ENCODE results near the gene ZBTB14.

ZBTB14 gene, protein sequence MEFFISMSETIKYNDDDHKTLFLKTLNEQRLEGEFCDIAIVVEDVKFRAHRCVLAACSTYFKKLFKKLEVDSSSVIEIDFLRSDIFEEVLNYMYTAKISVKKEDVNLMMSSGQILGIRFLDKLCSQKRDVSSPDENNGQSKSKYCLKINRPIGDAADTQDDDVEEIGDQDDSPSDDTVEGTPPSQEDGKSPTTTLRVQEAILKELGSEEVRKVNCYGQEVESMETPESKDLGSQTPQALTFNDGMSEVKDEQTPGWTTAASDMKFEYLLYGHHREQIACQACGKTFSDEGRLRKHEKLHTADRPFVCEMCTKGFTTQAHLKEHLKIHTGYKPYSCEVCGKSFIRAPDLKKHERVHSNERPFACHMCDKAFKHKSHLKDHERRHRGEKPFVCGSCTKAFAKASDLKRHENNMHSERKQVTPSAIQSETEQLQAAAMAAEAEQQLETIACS

DNA sequence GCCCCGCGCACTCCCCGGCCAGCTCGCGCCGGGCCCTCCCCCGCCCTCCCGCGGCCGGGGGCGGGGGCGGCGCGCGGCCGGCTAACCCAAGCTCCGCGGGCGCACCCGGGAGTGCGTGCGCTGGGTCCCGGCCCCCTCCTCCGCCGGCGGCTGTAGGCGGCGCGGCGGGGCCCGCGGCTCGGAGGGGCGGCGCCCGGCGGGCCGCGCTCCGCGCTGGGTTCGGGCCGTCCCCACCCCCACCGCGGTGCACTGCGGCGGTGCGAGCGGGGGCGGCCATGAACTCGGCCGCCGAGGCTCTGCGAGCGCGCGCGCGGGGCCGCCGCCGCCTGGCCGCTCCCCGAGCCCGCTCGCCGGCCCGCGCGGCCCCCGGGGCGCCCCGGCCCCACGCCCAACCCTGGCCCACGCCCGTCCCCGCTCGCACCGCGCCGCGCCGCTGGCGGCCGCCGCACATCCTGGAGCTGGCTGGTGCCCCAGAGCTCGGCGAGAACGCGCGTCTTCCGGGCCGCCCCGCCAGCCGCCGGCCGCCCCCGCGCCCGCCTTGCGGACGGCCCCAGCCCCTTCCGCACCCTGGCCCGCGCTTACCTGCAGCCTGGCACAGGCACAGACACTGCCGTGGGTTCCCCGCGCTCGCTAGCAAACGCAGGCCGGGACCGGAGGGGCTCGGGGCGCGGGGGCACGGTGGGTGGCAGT lies at the start of gene ZBTB14:
Gene ZBTB14 (minus strand): TSS at position 496 of the 690 bp plus-strand sequence. CDS start 2,480 bp downstream, outside the sequence.
- peak; percentile 77 to 87 (median 85) for DNase-seq

DNA sequence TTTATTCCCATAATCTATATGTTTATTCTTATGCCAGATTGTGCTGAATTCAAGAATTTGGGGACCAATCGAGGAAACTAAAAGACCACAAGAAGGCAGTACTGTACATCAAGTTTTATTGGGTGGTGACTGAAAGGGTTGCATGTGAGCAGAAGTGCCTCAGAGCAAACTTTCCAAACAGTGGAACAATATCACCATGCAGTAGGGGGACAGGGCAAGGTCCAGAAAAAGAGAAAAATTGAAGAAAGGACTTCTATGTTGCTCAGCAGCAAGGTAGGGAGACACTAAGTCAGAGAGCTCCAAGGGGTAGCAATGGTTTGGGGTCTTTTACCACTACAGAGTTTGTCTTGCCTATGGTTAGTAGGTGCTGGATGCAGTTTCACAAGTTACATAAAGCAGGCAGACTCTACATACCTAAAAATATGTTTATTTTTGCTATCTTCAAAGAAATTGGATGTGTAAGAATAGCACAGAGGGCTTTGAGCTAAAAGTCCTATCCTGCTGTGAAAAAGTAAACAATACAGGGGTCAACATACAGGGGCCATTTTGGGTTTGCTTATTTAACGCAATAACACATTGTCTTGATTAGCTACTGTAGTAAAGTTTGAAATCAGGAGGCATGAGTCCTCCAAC lies 43.8 kb upstream of the ZBTB14 start:
- DNase-seq, result no peak

DNA sequence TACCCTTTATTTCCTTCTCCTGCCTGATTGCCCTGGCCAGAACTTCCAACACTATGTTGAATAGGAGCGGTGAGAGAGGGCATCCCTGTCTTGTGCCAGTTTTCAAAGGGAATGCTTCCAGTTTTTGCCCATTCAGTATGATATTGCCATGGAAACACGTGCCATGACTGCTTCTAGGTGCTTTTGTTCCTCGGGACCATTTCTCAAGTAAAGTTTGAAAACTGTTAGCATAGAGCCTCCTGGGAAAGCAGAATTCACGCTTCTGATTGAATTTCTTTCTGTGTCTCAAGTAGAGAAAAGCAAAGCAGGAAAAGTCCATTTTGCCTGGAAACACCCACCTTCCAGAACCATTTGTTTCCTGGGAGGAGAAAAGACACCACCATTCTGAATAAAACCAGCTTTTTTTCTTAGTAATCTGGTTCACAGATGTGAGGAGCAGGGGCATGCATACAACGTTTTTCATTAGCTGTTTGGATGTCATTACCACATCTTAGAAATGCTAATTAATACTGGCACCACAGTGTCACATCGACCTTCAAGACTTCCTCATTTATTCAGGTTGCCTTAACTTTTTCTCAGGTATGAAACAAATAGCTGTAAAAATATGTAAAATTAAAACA lies 39.0 kb upstream of the ZBTB14 start:
- no peak for DNase-seq

DNA sequence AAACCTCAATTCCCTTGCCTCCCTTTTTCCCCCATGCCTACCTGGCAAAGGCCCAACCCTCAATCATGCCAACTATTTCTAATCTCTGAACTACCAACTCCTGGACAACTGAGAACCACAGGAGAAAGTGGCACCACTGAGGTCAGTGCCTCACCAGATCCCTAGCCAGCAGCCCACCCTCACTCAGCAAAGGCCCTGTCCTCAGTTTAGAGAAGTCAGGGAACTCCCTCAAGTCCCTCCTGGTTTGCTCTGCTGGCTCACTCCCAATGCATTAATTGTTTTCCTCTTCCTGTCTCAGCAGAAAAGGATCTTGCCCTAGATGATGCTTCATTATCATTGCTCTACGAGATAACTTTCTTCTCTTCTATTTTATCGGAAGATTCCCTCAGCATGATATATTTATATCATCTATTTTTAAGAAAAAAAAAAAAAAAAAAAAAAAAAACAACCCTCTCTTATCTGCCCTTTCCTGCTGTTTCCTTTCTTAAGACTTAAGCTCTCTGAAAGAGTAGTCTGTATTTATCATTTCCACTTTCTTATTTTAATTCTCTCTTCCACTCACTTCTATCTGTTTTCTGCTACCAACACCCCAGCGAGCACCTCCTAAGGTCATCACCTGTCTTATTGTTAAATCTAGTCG lies 22.7 kb upstream of the ZBTB14 start:
- no peak for DNase-seq

DNA sequence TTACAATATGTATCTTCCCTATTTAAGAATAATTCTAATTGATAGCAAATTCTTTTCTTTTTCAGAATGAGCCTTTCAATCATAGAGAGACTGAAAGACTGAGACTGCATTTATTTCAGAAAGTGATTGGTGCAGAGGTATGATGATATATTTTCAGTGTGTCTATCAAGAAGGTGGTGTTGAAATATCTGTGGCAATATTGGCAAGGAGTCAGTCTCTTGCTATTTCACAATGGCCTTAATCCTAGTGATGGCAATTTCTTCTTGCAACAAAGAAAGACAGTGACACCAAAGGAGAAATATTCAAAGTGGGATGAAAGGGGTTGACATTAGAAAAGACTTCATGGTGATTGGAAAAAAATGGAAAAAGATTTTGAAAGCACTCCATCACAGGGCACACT lies 21.7 kb upstream of the ZBTB14 start:
- no peak for DNase-seq

DNA sequence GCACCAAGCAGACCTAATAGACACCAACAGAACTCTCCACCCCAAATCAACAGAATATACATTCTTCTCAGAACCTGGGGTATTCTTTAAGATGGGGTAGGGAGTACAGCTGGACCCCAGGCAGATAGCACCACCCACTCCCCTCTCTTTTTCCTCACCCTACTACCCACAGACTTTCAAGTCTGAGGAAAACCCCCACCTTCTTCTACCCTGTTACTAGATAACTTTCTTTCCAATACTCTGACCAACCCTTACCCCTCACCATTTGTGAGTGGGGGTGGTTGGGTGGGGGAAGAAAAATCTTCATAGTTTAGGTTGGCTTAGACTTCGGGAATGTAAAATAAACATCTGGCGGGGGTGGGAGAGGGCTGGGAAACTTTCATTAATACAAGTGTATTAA lies 20.3 kb upstream of the ZBTB14 start:
- no peak for DNase-seq

DNA sequence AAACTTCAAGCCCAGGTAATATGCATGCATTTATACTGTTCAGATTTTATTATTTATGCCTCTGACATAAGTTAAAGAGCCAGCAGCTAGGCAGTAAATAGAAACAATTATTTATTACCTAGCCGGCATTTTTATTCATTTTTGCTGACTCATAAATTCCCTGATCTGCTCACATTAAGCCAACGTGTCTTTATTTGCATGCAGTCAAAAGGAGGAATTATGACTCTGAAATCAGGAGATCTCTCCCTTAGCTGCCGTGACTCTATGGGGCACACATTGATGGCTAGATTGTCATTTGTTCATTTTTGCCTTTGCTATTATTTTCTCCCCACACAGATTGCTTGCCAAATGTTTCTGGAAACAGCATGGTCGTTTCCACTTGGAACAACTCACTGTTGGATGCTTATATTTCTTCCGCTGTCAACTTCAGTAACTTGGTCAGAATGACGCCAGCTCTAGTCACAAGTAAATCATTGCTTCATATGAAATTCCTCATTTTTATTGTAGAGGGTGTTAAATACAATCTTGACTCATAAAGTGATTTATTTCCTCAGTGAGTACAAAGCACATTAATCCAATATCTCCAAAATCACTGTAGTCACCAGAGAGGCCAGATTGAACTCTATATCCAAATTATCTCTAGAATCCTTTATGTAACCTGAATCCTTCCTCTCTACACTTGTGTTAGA lies 15.9 kb upstream of the ZBTB14 start:
- DNase-seq, result no peak

DNA sequence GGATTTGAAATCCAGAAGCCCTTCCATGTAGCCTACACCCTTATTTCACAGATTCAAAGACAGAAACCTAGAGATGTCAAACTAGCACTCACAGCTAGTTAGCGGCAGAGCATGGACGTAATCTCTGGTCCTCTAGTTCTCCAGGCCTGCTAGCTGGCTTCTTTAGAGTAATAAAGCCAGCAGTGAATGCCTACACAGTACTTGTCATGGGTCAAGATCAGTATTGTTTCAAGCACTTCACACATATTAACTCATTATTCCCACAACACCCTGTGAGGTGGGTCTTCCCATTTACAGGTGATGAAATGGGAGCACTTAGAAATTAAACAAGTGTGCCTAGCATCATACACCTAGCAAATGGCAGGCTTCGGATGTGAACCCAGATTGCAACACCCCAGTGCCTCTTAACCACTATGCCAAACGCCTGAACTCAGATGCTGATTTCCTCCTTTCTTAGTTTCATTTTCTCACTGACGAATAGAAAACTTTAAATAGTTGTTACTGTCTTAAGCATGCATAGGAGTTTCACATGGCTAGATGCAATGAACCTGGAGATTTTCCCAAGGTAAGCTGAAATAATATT lies 14.5 kb upstream of the ZBTB14 start:
- DNase-seq, result no peak

DNA sequence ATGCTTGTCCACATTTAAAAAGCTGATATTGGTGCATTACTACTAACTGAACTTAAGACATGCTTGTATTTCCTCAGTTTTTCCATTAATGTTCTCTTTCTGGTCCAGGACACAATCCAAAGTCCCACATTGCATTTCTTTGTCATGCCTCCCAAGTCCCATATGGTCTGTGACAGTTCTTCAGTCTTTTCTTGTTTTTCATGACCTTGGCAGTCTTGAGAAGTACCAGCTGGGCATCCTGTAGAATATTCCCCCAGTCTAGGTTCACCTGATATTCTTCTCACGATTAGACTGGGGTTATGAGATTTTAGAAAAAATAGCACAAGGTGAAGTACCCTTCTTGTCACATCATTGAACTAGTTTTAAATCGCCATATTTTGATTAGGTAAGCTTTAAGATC lies 10.3 kb upstream of the ZBTB14 start:
- DNase-seq, result no peak

DNA sequence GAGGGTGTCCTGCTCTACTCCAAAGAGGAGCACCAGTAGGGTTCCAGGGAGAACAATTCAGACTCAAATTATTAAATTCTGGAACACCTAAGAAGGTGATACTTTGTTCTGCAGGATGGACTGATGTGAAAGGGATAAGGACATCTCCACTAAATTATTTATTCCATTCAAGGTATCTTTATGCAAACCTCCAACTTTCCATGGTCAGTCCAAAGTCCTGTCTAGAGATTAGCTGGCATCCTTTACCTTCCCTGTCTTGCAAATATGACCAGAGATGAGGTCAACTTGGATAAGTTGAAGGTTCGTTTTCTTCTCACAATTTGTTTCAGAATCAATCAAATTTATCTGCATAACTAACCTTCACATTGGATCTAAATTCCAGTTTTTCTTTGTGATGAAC lies 8.7 kb upstream of the ZBTB14 start:
- DNase-seq, result no peak

DNA sequence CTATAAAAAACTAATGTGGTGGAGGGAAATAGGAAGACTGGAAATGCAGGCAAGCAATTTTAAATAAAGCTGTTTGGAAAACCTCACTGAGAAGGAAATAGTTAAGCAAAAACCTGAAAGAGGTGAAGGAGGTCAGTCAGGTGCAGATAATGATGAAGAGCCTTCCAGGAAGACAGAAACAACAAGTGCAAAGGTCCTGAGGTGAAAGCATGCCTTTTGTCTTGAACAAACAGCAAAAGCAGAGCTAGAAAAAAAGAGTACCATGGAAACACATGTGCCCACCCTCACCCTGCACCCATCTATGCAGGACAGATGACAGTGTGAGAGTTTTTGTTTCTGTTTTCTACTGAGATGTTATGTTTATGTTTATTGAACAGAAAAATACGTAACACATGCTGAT lies 8.1 kb upstream of the ZBTB14 start:
- no peak for DNase-seq

DNA sequence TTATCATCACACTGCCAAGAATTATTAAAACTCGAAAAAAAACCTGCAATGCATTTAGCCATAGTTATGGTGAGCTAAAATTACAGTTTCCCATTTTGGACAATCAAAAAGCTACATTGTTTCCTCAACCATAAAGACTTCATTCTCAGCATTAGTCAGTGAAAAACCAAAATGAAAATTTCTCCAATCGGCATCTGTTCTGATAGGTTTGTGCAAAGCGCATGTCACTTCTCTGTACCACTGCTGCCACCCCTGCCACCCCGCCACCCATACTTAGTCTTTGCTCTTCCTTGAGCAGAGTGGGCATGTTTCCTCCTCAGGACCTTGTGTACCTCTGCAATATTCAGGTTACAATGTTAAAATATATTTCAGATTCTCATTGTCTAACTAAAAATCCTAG lies 7.1 kb upstream of the ZBTB14 start:
- no peak for DNase-seq

DNA sequence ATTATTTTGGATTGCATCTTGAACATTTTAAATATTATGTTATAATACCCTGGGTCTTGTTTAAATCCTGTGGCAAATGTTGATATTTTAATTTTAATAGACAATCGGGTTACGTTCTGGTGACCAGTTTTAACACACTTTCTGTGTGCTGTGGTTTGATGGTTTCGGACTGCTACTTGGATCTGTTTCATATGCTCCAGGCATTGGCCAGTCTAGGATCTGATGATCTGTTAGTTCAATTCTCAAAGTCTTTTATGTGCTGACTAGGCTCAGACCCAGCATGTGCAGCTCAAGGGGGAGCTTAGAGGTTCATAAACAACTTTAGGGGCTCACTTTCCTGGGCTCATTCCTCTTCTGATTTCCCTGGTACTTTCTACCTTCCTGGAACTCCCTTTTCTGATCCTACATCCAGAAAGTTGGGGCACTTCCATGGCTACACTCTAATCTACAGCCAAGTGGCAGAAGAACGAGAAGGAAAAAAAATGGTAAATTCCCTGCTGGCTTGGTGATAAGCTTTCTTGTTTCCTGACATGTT lies 5.0 kb upstream of the ZBTB14 start:
- no peak for DNase-seq

DNA sequence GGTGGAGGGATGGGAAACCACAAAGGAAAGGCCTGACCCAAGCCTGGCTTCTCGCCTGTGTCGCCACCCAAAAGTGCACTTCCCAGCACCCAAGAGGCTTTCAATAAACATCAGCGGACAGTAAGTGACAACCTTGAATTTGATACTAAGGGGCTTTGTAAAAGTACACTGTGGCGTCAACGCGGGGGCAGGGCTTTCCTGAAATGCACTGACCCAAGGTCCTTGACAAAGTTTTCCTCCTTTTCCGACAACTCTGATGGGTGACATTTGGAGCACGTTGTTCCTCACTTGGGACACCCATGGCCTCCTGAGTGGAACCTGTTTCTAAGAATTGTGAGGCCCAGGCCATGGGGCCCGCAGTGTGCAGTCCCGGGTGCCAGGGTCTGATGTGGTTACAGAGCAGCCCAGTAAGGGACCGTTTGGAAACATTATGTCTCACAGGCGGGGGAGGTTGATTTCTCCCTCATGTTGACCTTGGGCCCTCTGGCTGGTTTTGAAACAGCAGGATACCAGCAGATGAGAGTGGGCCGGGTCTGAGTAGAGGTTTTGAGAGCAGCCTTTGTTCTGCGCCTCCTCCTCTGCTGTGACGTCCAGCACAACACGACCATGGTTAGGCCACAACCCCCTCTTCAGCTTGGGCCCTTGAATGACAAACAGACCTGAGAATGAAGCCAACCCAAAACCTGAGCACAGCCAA lies 2.8 kb upstream of the ZBTB14 start:
- no peak for DNase-seq

DNA sequence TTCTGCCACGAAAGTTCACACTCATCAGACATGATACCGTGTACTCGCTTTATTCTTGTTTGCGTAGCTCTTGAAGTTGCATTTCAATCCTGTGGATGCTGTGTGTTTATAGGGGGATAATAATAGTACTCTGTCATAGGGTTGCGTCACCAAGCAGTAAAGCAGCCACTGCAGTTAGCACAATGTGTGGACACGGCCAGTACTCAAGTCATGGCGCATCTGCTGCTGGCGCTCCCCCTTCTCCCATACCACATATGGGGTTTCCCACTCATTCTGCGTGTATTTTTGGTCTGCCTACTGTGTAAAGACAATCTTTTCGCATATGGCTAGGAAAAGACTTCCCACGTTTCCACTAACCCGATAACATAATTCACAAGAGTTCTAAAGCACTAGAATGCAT lies 2.1 kb upstream of the ZBTB14 start:
- no peak for DNase-seq

DNA sequence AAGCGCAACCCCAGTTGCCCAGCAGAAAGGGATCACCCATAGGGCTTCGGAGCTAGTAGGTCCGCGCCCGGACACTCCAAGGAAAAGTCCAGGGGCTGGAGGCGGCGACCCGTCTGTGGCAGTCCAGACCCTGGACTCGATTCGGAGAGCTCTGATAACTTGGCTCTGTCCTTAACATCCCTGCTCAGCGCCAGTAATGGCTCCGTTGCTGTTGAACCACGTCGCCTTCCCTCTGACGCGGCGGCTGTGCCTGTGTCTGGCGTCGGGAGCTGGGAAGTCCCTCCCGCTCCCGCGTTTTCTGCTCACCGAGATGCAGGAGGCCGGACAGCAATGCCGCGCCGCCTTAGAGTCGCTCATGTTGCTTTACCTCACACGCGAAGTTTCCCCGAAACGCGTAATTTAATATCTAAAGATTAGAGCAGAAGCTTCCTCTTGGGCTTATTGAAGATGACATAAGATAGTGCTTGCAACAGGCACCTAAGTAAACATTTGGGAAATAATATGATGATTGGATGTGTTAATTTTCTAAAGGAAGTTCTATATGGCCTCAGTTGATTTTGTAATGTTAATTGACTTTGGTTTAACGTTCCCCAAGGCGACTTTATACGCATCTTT lies 1.3 kb upstream of the ZBTB14 start:
- DNase-seq, result peak; percentile 84 to 93 (median 86)

DNA sequence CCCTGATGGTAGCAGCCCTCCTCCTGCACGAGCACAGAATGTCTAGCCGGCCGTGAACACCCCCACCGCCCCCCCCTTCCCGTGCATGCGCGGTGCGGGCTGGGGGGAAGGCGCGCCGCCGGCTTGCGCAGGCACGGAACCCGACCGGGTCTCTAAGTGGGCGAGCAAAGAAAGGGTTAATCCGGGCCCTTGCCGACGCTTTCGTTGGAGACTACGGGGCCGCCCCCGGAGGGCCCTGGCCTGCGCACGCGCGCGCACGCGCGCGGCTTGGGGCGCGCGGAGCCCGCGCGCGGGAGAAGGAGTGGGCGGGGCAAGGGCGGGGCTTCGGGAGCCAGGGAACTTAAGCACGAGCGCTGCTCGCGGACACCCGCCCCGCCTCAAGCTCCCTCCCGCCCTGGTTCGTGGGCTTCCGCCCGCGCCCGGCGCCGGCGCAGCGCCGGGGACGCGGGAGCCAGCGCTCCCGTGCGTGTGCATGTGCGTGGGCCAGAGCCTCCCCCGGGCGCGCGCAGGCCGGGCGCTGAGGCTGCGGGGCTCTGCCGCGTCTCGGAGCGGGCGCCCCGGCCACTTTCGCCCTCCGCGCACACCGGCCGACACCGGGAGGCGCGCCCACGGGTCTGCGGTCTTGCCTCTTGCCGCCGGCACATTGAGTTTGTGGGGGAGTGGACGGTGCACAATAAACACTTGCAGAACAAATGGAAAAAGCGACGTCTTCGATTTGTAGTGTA lies 617 bp upstream of the ZBTB14 start:
- DNase-seq, result peak; percentile 97 to 99 (median 97)

DNA sequence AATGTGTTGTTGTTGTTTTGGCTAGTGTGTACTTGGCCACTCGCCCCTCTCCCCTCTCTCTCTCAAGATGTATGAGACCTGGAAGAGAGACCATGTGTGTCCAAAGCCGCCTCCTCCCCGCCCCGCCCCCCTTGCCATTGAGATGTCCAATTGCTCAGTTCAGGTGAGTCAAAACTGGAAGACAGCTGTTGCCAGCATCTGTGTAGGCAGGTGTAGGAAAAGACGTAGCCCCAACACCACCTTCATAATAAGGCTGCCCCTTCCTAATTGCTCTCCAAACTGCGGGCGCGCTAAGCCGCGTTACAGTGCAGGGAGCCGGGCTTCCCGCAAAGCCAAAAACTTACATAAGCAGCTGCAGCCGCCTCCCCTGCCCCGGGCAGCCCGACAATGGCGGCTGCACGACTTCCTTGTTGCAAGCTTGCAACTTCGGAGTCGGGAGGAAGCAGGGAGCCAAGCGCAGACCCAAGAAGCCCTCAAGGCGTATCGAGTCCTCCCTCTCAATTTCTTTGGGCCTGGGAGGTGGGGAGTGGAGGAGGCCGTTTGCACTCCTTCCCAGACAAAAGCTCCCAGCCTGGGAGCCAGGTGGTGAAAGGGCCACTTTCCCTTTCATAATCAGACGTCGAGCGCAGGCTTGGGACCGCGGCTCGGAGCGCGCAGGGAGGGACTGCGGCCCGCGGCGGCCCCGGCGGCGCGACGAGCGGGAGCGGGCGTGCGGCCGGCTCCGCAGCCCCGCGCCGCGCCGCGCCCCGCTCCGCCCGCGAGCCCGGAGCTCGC lies 882 bp downstream of the ZBTB14 start:
- peak; percentile 70 to 87 (median 79) for DNase-seq

DNA sequence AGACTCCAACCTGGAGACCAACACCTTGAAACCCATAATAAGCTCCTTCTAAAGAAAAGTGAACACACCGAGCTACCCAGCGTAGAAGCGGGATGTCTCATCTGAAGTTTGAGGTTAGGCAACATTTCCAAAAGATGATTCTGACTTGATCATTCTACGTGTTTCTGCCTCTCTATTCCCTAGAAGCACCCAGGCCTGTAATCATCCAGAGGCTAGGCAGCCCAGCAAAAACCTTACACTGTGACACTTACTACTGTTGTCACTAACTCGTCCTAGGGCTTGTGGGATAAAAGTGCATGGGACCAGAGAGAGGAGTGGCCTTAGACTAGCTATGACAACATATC lies 1.4 kb downstream of the ZBTB14 start:
- DNase-seq, result no peak
